SH-SY5Y (cell line): ENCODE measurements around the gene TFF2.

Experiments
- GATA2 ChIP-seq: IDR thresholded peaks from 2 replicates; pipeline ENCODE4 v1.6.1; 2011; ENCODE audit warnings: mild to moderate bottlenecking, low read depth, low read length
- GATA3 ChIP-seq: IDR thresholded peaks from 2 replicates; pipeline ENCODE4 v1.6.1; 2011; ENCODE audit warnings: low read depth, mild to moderate bottlenecking, low read length, moderate library complexity

DNA sequence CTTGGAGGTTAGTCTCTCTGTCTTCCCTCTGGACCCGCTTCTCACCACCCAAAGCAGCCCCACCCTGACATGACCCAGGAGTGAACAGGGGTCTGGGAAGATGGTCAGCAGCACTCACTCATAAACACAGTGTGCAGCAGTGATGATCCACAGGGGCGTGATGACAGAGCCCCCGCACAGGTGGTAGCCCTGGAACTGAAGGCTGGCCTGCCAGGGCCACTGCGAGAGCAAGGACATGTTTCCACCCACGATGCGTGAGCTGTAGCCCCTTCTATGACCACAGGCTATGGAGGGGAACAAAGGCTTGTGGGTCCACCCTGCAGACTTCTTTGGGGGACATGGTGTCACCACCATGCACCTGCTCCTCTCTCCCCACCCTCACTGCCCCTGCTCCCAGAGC lies 32.1 kb upstream of the TFF2 start:
- TF ChIP-seq GATA2 (no peak), GATA3 (no peak)
